ENCODE data around the gene VWA2.

DNA sequence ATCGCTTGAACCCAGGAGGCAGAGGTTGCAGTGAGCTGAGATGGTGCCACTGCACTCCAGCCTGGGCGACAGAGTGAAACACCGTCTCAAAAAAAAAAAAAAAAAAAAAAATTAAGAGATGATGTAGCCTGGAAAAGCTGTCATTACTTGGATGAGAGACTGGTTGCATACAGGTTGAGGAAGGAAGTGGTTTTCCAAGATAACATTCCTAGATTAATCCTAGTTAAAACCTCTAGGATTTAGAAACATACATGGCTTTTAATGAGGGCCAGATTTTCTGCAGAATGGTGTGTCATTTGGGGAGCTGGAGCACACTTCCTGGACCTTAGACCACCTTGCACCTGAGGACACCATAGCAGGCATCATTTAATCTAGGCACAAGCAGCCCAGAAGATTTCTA lies 17.8 kb downstream of the VWA2 start:
- TF ChIP-seq, protein P1, sequence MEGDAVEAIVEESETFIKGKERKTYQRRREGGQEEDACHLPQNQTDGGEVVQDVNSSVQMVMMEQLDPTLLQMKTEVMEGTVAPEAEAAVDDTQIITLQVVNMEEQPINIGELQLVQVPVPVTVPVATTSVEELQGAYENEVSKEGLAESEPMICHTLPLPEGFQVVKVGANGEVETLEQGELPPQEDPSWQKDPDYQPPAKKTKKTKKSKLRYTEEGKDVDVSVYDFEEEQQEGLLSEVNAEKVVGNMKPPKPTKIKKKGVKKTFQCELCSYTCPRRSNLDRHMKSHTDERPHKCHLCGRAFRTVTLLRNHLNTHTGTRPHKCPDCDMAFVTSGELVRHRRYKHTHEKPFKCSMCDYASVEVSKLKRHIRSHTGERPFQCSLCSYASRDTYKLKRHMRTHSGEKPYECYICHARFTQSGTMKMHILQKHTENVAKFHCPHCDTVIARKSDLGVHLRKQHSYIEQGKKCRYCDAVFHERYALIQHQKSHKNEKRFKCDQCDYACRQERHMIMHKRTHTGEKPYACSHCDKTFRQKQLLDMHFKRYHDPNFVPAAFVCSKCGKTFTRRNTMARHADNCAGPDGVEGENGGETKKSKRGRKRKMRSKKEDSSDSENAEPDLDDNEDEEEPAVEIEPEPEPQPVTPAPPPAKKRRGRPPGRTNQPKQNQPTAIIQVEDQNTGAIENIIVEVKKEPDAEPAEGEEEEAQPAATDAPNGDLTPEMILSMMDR (IDR thresholded peaks at IDR 0.05), result no peak
- no peak for TF ChIP-seq POLR2A (IDR thresholded peaks at IDR 0.05)
- TF ChIP-seq POLR2AphosphoS5 (IDR thresholded peaks at IDR 0.05), result no peak
- no peak for TF ChIP-seq EP300 (IDR thresholded peaks at IDR 0.05; ENCODE audit: low read depth)

Measured in transverse colon (tissue), 4 donors.